ENCODE data around the gene FAM72C. TPM values are rescaled to one million over a fixed set of nuclear protein-coding genes. Genes with fewer than 3 reads are reported as not detected.
"Not testable (repeated sequence)": the region's sequence is repeated elsewhere in the genome, so short reads cannot be mapped to it uniquely, and the experiment has no call there.

FAM72C gene
- 1.2 TPM for total RNA-seq (2021; ENCODE audit: unreplicated experiment)
- polyA plus RNA-seq (2012; ENCODE audit: insufficient read length): 0.85 TPM
- percentile 28 among the genes with signal in this experiment for Bru-seq, nascent RNA
- percentile 30 among the genes with signal in this experiment for BruChase-seq, experiment 1, labeled RNA remaining after a 2-hour chase
- percentile 26 among the genes with signal in this experiment for BruChase-seq, experiment 2, labeled RNA remaining after a 6-hour chase
- long read RNA-seq, partial matches to known transcripts: 0 of 3 reads
- long read RNA-seq, other reads (novel, unspliced or antisense): 3 of 3 reads

DNA sequence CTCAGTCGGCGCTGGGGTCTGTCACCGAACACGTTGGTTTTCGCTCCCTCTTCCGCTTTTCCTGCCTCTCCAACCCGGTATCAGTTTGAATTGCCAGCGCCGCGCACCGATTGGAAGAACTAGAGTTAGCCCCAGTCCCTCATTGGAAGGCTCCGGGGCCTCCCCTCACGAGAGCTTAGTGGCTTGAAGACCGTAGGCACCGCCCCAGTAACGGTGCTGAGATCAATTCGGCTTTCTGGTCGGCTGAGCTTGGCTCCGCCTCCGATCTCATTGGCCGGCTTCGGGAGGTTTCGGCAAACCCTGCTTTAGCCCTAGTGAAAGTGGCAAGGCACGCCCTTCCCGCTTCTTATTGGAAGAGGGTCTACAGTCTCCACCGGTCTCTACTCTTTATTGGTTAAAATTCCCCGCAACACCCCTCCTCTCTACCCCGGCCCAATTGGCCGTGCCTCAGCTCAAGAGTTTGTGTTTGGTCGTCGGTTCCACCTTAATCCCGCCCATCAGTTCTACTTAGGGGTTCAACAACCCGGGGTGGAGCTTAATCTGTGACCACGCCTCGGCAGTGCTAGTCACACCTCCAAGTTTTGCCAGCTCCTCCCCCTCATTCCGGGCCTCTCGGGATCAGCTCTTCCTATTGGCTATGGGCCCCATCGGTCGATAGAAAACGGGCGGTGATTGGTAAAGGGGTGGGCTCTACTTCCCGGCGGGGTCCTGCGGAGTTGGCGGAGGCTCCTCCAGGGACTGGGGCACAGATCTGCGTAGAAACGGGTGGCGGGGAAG is at the start of gene FAM72C:
FAM72C (minus strand) TSS at position 63 of the 777 bp plus-strand sequence. CDS start 845 bp downstream, outside the sequence.
- DNase-seq (ENCODE audit: low read depth, low spot score); POLR2A ChIA-PET: not testable (repeated sequence)

DNA sequence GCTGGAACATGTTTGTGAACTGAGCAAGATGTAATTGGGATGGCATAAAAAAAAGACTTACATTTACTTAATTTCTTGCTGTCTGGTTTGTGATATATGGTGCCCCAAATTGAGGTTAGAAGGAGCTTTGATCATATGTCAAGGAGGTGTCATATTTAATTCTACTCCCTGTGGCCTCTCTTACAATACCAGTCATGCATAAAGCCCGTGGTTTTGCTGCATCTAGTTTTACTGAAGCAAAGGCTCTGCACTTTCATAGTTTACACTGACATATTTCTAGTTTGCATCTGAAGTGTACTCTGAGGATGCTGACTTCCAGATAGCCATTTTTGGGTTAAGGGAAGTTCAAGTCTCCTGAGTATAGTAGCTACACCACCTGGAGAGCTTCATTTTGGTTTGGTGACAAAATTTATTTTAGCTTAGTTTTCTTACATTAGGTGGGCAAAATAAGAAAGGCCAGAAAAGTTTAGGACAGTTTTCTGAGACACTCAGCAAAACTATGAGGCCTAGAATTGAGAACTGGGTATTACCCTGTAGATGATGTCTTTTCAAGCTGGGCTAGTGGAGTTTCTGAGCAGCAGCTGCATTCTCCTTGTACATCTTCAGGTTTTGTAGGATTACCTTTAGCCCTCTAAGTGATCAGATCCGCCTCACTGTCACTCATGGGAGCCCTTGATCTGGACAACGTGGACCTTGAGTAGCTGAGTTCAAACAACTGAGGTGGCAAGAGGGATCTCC is 48.4 kb upstream of the FAM72C start:
- H3K9me3 ChIP-seq (ENCODE audit: control insufficient read depth, insufficient read depth, low read depth, low read length); H3K4me3 ChIP-seq (ENCODE audit: low read depth in 2 of 2, low read length in 2 of 2); H3K4me1 ChIP-seq (ENCODE audit: control insufficient read depth, insufficient read depth, low read length); CTCF ChIA-PET; intact Hi-C loops (cut with micrococcal nuclease; ENCODE audit: unreplicated experiment); H3K36me3 ChIP-seq (ENCODE audit: control insufficient read depth, insufficient read depth, low read length); DNase-seq (ENCODE audit: low read depth, low spot score); in situ Hi-C loops (cut with HindIII; ENCODE audit: low pct_unique_long_range_greater_than_20kb, low sequenced_read_pairs); ATAC-seq; H3K27me3 ChIP-seq (ENCODE audit: control insufficient read depth, insufficient read depth, low read length); H3K27ac ChIP-seq (ENCODE audit: low read length); BruUV-seq (replicated peaks); POLR2A ChIA-PET: not testable (repeated sequence)

More for the DNA sequence above, at the start of gene FAM72C:
- H3K9me3 ChIP-seq (ENCODE audit: control insufficient read depth, insufficient read depth, low read depth, low read length); H3K27me3 ChIP-seq (ENCODE audit: control insufficient read depth, insufficient read depth, low read length); BruUV-seq (replicated peaks); H3K27ac ChIP-seq (ENCODE audit: low read length); CTCF ChIA-PET; in situ Hi-C loops (cut with HindIII; ENCODE audit: low pct_unique_long_range_greater_than_20kb, low sequenced_read_pairs); H3K36me3 ChIP-seq (ENCODE audit: control insufficient read depth, insufficient read depth, low read length); intact Hi-C loops (cut with micrococcal nuclease; ENCODE audit: unreplicated experiment); H3K4me3 ChIP-seq (ENCODE audit: low read depth in 2 of 2, low read length in 2 of 2); H3K4me1 ChIP-seq (ENCODE audit: control insufficient read depth, insufficient read depth, low read length): not testable (repeated sequence)
- peak; percentile 88 for ATAC-seq

DNA sequence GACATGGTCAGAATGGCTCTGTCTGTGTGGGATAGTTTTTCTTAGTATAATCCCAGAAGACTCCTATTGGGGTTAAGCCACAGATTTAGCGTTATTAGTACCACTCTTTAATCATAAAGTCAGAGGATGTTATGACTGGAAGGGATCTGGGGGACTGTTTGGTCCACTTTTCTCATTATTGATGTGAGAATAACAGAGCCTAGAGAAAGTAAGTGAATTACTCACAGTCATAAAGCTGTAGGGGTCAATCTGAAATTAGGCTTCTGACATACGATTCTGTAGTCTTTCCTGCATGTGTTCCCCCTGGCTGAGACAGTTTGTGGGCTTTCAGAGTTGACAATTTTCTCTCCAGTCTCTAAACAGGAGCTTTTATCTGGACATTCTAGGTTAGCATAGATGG is 47.3 kb upstream of the FAM72C start:
- H3K27me3 ChIP-seq (ENCODE audit: control insufficient read depth, insufficient read depth, low read length); in situ Hi-C loops (cut with HindIII; ENCODE audit: low pct_unique_long_range_greater_than_20kb, low sequenced_read_pairs); H3K36me3 ChIP-seq (ENCODE audit: control insufficient read depth, insufficient read depth, low read length); CTCF ChIA-PET; intact Hi-C loops (cut with micrococcal nuclease; ENCODE audit: unreplicated experiment); BruUV-seq (replicated peaks); POLR2A ChIA-PET; H3K4me1 ChIP-seq (ENCODE audit: control insufficient read depth, insufficient read depth, low read length); H3K27ac ChIP-seq (ENCODE audit: low read length); DNase-seq (ENCODE audit: low read depth, low spot score); H3K4me3 ChIP-seq (ENCODE audit: low read depth in 2 of 2, low read length in 2 of 2); H3K9me3 ChIP-seq (ENCODE audit: control insufficient read depth, insufficient read depth, low read depth, low read length); ATAC-seq: not testable (repeated sequence)

DNA sequence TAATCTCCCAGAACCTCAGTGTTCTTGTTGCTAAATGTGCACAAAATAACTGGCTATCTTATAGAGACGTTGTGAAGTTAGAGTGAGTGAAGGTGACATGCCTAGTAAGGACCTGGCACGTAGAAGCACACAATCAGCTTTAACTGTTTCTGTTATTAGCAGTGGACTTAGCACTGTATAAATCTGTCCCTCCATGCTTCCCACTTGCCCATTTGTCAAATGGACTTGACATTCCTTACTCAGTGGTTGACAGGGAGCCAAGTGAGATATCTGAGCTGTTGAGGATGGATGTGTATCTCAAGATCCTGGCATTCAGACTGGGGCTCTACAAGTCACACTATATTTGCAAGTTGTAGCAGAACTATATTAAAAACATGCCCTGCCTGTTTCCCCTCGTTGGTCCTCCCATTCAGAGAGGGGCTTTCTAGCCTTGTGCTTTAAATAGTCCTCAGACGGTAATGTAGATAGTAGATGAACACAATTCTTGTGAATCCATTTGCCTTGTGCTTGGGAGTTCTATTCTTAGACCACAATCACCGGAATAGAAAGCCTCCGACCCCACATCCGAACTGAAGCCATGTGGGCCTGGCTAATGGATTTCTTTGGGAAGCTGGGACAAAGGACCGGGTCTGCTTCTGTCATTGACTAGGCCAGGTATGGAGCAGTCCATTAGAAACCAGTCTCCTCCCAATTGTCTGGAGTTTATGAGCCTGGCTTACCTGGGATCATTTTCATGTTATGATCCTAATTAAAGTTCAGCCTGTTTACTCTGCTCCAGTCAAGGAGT is 43.6 kb upstream of the FAM72C start:
- H3K27me3 ChIP-seq (ENCODE audit: control insufficient read depth, insufficient read depth, low read length); BruUV-seq (replicated peaks); in situ Hi-C loops (cut with HindIII; ENCODE audit: low pct_unique_long_range_greater_than_20kb, low sequenced_read_pairs); DNase-seq (ENCODE audit: low read depth, low spot score); ATAC-seq; H3K27ac ChIP-seq (ENCODE audit: low read length); intact Hi-C loops (cut with micrococcal nuclease; ENCODE audit: unreplicated experiment); H3K36me3 ChIP-seq (ENCODE audit: control insufficient read depth, insufficient read depth, low read length); H3K4me3 ChIP-seq (ENCODE audit: low read depth in 2 of 2, low read length in 2 of 2); H3K9me3 ChIP-seq (ENCODE audit: control insufficient read depth, insufficient read depth, low read depth, low read length); CTCF ChIA-PET; H3K4me1 ChIP-seq (ENCODE audit: control insufficient read depth, insufficient read depth, low read length); POLR2A ChIA-PET: not testable (repeated sequence)

DNA sequence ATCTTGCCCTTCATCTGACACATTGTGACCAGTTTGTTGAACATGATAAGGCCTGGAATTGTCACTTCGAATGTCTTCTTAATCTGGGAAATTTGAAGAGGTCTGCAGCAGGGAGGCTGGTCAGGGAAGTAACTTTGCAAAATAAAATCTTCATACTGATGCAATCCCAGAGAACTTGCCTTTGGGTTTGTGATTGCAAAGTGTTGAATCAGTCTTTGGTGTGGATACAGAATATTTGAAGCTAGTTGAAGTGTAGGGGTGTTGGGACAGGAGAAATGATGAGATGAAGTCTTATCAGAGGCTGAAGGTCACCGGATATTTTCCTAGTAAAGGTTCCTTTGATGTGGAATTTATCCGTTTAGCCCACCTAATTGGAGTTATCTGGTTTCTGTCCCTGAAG is 42.7 kb upstream of the FAM72C start:
- H3K27ac ChIP-seq (ENCODE audit: low read length); DNase-seq (ENCODE audit: low read depth, low spot score); H3K9me3 ChIP-seq (ENCODE audit: control insufficient read depth, insufficient read depth, low read depth, low read length); H3K4me1 ChIP-seq (ENCODE audit: control insufficient read depth, insufficient read depth, low read length); CTCF ChIA-PET; H3K27me3 ChIP-seq (ENCODE audit: control insufficient read depth, insufficient read depth, low read length); intact Hi-C loops (cut with micrococcal nuclease; ENCODE audit: unreplicated experiment); H3K4me3 ChIP-seq (ENCODE audit: low read depth in 2 of 2, low read length in 2 of 2); in situ Hi-C loops (cut with HindIII; ENCODE audit: low pct_unique_long_range_greater_than_20kb, low sequenced_read_pairs); H3K36me3 ChIP-seq (ENCODE audit: control insufficient read depth, insufficient read depth, low read length); BruUV-seq (replicated peaks); POLR2A ChIA-PET; ATAC-seq: not testable (repeated sequence)

DNA sequence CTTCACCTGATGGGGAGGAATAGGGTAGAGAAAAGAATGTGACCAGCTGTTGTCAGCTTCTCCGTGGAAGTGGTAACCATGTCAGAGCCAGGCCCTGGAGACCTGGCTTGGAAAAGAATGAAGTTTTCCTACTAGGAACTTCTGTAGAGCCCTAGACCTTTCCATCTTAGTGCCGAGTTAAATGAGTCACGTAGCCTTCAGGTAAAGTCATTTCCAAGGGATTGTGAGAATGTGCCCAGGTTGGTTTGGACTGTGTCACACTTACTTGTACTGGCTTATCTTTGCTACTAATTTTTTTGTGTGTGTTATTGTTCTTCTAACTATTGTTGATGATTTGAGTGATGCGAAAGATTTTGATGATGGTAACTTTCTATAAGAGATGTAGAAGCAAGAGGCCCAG is 42.3 kb upstream of the FAM72C start:
- CTCF ChIA-PET; H3K27ac ChIP-seq (ENCODE audit: low read length); in situ Hi-C loops (cut with HindIII; ENCODE audit: low pct_unique_long_range_greater_than_20kb, low sequenced_read_pairs); H3K27me3 ChIP-seq (ENCODE audit: control insufficient read depth, insufficient read depth, low read length); H3K4me1 ChIP-seq (ENCODE audit: control insufficient read depth, insufficient read depth, low read length); H3K9me3 ChIP-seq (ENCODE audit: control insufficient read depth, insufficient read depth, low read depth, low read length); BruUV-seq (replicated peaks); intact Hi-C loops (cut with micrococcal nuclease; ENCODE audit: unreplicated experiment); ATAC-seq; H3K36me3 ChIP-seq (ENCODE audit: control insufficient read depth, insufficient read depth, low read length); H3K4me3 ChIP-seq (ENCODE audit: low read depth in 2 of 2, low read length in 2 of 2); POLR2A ChIA-PET; DNase-seq (ENCODE audit: low read depth, low spot score): not testable (repeated sequence)

Data from Panc1 (cell line).